Ishikawa (cell line): ENCODE results near the gene KIAA0586.

Experiments
- CREB1 ChIP-seq: IDR thresholded peaks from 2 replicates; pipeline ENCODE4 v1.6.1; 2012; ENCODE audit warnings: low read depth
- EP300 ChIP-seq: IDR thresholded peaks from 2 replicates; pipeline ENCODE4 v1.6.1; 2012; ENCODE audit warnings: borderline replicate concordance
- TAF1 ChIP-seq: IDR thresholded peaks from 2 replicates; pipeline ENCODE4 v1.6.1; 2012; ENCODE audit warnings: low read depth, mild to moderate bottlenecking
- USF1 ChIP-seq: IDR thresholded peaks from 2 replicates; pipeline ENCODE4 v1.6.1; 2012

GRCh38 chr14:58565832-58566231 is 138.3 kb downstream of the KIAA0586 start:
- TF ChIP-seq TAF1 (no peak), EP300 (no peak), CREB1 (no peak), USF1 (no peak)
